K562 (cell line): ENCODE results near the gene RTP5. TPM values are rescaled to one million over a fixed set of nuclear protein-coding genes. Genes with fewer than 3 reads are reported as not detected.

ENCODE experiments used
- BCLAF1 ChIP-seq, 2 experiments: fragments of 450-650 bp in 1 of 2; IDR thresholded peaks; 2 replicates each; pipeline ENCODE4 v1.6.1; 2011 to 2017; ENCODE audit warnings: low read depth in 2 of 2, antibody characterized with exemption in 1 of 2, borderline replicate concordance in 1 of 2, low read length in 1 of 2, mild to moderate bottlenecking in 1 of 2, mixed read lengths in 1 of 2; ENCODE audit not compliant: control insufficient read depth in 1 of 2
- BRD9 ChIP-seq: fragments of 450-650 bp; IDR thresholded peaks from 2 replicates; pipeline ENCODE4 v1.6.1; 2018; ENCODE audit warnings: low read depth; ENCODE audit not compliant: partially characterized antibody
- MNT ChIP-seq, 2 experiments: fragments of 450-650 bp; conservative IDR thresholded peaks; 2 replicates each; pipeline ENCODE4 v1.6.1; 2017; ENCODE audit warnings: mild to moderate bottlenecking in 2 of 2, moderate library complexity in 2 of 2
- MYBL2 ChIP-seq, 2 experiments: fragments of 450-650 bp in 1 of 2; sonication (generic) in 1 of 2; formaldehyde crosslinking in 1 of 2; IDR thresholded peaks; 2 replicates each; pipeline versions ENCODE4 v1.6.1 to v1.8.1; 2017 to 2022; ENCODE audit warnings: borderline replicate concordance in 1 of 2, inconsistent platforms in 1 of 2, low read depth in 1 of 2, mild to moderate bottlenecking in 1 of 2, missing genetic modification reagents in 1 of 2, moderate library complexity in 1 of 2
- MYC ChIP-seq, 2 experiments: fragments of 250-450 bp in 1 of 2; sonication (Bioruptor Pico) in 1 of 2; IDR thresholded peaks; 2 replicates each; pipeline versions ENCODE4 v1.5.1 to v1.6.1; 2012 to 2021; ENCODE audit warnings: low read depth in 2 of 2, borderline replicate concordance in 1 of 2, improper control_type of control experiment in 1 of 2, low read length in 1 of 2, mild to moderate bottlenecking in 1 of 2, moderate library complexity in 1 of 2
- NFYB ChIP-seq: IDR thresholded peaks from 2 replicates; pipeline ENCODE4 v1.6.1; 2011; ENCODE audit warnings: mild to moderate bottlenecking, moderate library complexity; ENCODE audit not compliant: insufficient read length; ENCODE audit errors: extremely low read depth
- POLR2B ChIP-seq: fragments of 450-650 bp; IDR thresholded peaks from 2 replicates; pipeline ENCODE4 v1.6.1; 2018; ENCODE audit warnings: low read depth; ENCODE audit not compliant: partially characterized antibody
- PTTG1 ChIP-seq: fragments of 450-650 bp; IDR thresholded peaks from 2 replicates; pipeline ENCODE4 v1.6.1; 2016; ENCODE audit warnings: low read depth, mild to moderate bottlenecking, missing genetic modification characterization, missing compliant biosample characterization
- SLC30A9 ChIP-seq: fragments of 250-450 bp; sonication (Bioruptor Pico); IDR thresholded peaks from 2 replicates; pipeline ENCODE4 v1.8.0; 2022; ENCODE audit warnings: mild to moderate bottlenecking, moderate library complexity
- STAG1 ChIP-seq: sonication (generic); formaldehyde crosslinking; IDR thresholded peaks from 2 replicates; pipeline ENCODE4 v1.5.0; 2020; ENCODE audit warnings: missing genetic modification reagents, borderline replicate concordance
- TOE1 ChIP-seq, 2 experiments: fragments of 450-650 bp in 1 of 2; sonication (generic) in 1 of 2; formaldehyde crosslinking in 1 of 2; IDR thresholded peaks; 2 replicates each; pipeline versions ENCODE4 v1.7.1 to v1.8.0; 2016 to 2022; ENCODE audit warnings: borderline replicate concordance in 2 of 2, mild to moderate bottlenecking in 2 of 2, antibody characterized with exemption in 1 of 2, inconsistent platforms in 1 of 2, low read depth in 1 of 2, missing genetic modification reagents in 1 of 2, moderate library complexity in 1 of 2
- YY1 ChIP-seq, 3 experiments: IDR thresholded peaks; 2 replicates each; pipeline ENCODE4 v1.6.1; 2011; ENCODE audit warnings: low read length in 2 of 3, mild to moderate bottlenecking in 2 of 3, moderate library complexity in 2 of 3, borderline replicate concordance in 1 of 3, control low read depth in 1 of 3, low read depth in 1 of 3; ENCODE audit not compliant: insufficient read depth in 3 of 3, insufficient replicate concordance in 2 of 3, control insufficient read depth in 1 of 3, insufficient read length in 1 of 3; ENCODE audit errors: extremely low read depth in 1 of 3
- polyA plus RNA-seq, 8 experiments: library from polyadenylated mRNA; depleted of rRNA in 4 of 8; stranded (reverse) in 5 of 8; unstranded in 3 of 8; fragments of >200 nt; fragmentation: Nextera tagmentation in 2 of 8; fragmentation: Illumina TruSeq in 1 of 8; extraction: Ambion mirVana in 2 of 8; extraction: Trizol in 1 of 8; gene quantifications; 2 replicates each; pipeline versions ENCODE4 v1.2.1 to v1.2.3, GENCODE V29; 2011 to 2014; ENCODE audit warnings: inconsistent platforms in 1 of 8, missing spikeins in 1 of 8
- total RNA-seq, 7 experiments: library from RNA; depleted of rRNA in 6 of 7; stranded (reverse); fragments of >200 nt in 6 of 7; fragmentation: Illumina TruSeq in 2 of 7; extraction: Trizol in 2 of 7; gene quantifications; 2 replicates each; pipeline versions ENCODE4 v1.2.1 to v1.2.3, GENCODE V29; 2011 to 2021; ENCODE audit warnings: low replicate concordance in 1 of 7
- TF ChIP-seq, protein P1 (sequence below), 2 experiments: fragments of 200-800 bp in 1 of 2; sonication (Bioruptor generic) in 1 of 2; sonication (generic) in 1 of 2; formaldehyde crosslinking in 1 of 2; IDR thresholded peaks in 1 of 2; conservative IDR thresholded peaks in 1 of 2; 2 replicates each; pipeline versions ENCODE4 v1.5.0 to v1.6.1; 2016 to 2020; ENCODE audit warnings: missing compliant biosample characterization in 1 of 2, missing genetic modification characterization in 1 of 2, missing genetic modification reagents in 1 of 2
- TF ChIP-seq, protein P2 (sequence below): fragments of 450-650 bp; IDR thresholded peaks from 2 replicates; pipeline ENCODE4 v1.6.1; 2014; ENCODE audit warnings: low read depth, mild to moderate bottlenecking, moderate library complexity, borderline replicate concordance

RTP5 gene
- total and polyA plus RNA-seq, 9 of the 15 experiments (the other 6 are each of a cell fraction or from before 2014, with no cell fraction given): not detected

- TF ChIP-seq MNT (conservative IDR thresholded peaks at IDR 0.05): peak; percentile 86 to 92
- peak; percentile 55; the same call in 1 of the 2 replicates for TF ChIP-seq TOE1 (IDR thresholded peaks at IDR 0.05; ENCODE audit: borderline replicate concordance)
- no peak for TF ChIP-seq TOE1 (CRISPR knock-in tag; IDR thresholded peaks at IDR 0.05; ENCODE audit: borderline replicate concordance, low read depth)
- TF ChIP-seq BRD9: no peak
- TF ChIP-seq NFYB: no peak
- TF ChIP-seq BCLAF1 (IDR thresholded peaks at IDR 0.05; ENCODE audit: borderline replicate concordance in 1 of 2, control insufficient read depth in 1 of 2, low read depth in 2 of 2, low read length in 1 of 2): no peak
- peak; percentile 86 for TF ChIP-seq MYC (IDR thresholded peaks at IDR 0.05; ENCODE audit: low read depth, low read length)
- TF ChIP-seq MYC (CRISPR knock-in tag; IDR thresholded peaks at IDR 0.05; ENCODE audit: borderline replicate concordance, low read depth): no peak
- TF ChIP-seq SLC30A9 (CRISPR knock-in tag): no peak
- TF ChIP-seq STAG1 (CRISPR knock-in tag): 0 out of 2 replicates have a peak, but pooled peaks have one; percentile 10
- TF ChIP-seq PTTG1: no peak
- TF ChIP-seq, protein P1, sequence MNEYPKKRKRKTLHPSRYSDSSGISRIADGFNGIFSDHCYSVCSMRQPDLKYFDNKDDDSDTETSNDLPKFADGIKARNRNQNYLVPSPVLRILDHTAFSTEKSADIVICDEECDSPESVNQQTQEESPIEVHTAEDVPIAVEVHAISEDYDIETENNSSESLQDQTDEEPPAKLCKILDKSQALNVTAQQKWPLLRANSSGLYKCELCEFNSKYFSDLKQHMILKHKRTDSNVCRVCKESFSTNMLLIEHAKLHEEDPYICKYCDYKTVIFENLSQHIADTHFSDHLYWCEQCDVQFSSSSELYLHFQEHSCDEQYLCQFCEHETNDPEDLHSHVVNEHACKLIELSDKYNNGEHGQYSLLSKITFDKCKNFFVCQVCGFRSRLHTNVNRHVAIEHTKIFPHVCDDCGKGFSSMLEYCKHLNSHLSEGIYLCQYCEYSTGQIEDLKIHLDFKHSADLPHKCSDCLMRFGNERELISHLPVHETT (CRISPR knock-in tag; conservative IDR thresholded peaks at IDR 0.05 in 1 of 2, IDR thresholded peaks at IDR 0.05 in 1 of 2): no peak
- TF ChIP-seq MYBL2 (IDR thresholded peaks at IDR 0.05; ENCODE audit: low read depth): no peak
- no peak for TF ChIP-seq MYBL2 (CRISPR knock-in tag; IDR thresholded peaks at IDR 0.05; ENCODE audit: borderline replicate concordance)
- no peak for TF ChIP-seq POLR2B
- peak in 1 of 3 experiments; percentile 35 for TF ChIP-seq YY1 (IDR thresholded peaks at IDR 0.05; ENCODE audit: borderline replicate concordance in 1 of 3, control insufficient read depth in 1 of 3, extremely low read depth in 1 of 3, insufficient read depth in 3 of 3, insufficient read length in 1 of 3, insufficient replicate concordance in 2 of 3, low read depth in 1 of 3, low read length in 2 of 3)
- TF ChIP-seq, protein P2, sequence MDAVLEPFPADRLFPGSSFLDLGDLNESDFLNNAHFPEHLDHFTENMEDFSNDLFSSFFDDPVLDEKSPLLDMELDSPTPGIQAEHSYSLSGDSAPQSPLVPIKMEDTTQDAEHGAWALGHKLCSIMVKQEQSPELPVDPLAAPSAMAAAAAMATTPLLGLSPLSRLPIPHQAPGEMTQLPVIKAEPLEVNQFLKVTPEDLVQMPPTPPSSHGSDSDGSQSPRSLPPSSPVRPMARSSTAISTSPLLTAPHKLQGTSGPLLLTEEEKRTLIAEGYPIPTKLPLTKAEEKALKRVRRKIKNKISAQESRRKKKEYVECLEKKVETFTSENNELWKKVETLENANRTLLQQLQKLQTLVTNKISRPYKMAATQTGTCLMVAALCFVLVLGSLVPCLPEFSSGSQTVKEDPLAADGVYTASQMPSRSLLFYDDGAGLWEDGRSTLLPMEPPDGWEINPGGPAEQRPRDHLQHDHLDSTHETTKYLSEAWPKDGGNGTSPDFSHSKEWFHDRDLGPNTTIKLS: peak; percentile 76; the same call in 1 of the 2 replicates
These were observed 12.6 kb downstream of the RTP5 start (continued) for GRCh38 chr2:241882091-241882625.
